Sigmoid colon (tissue), 7 donors: ENCODE measurements around the gene ARSI. TPM values are rescaled to one million over a fixed set of nuclear protein-coding genes. Genes with fewer than 3 reads are reported as not detected.

ENCODE experiments used
- DNase-seq: peaks from one replicate; pipeline ENCODE4 v3.0.0-alpha.2; 2019
- H3K27ac ChIP-seq, 4 donors: fragments of 200-600 bp; sonication (generic); one replicate each; pipeline ENCODE4 v1.5.1; 2016 to 2019; ENCODE audit warnings: mild to moderate bottlenecking in 1 of 4
- H3K27me3 ChIP-seq, 3 donors: fragments of 200-600 bp; sonication (generic); one replicate each; pipeline ENCODE4 v1.5.1; 2019; ENCODE audit warnings: mild to moderate bottlenecking in 1 of 3
- H3K36me3 ChIP-seq, 4 donors: fragments of 200-600 bp; sonication (generic); one replicate each; pipeline ENCODE4 v1.5.1; 2016 to 2019
- H3K4me1 ChIP-seq, 4 donors: fragments of 200-600 bp; sonication (generic); one replicate each; pipeline ENCODE4 v1.5.1; 2017 to 2019
- H3K4me3 ChIP-seq, 4 donors: fragments of 200-600 bp; sonication (generic); one replicate each; pipeline ENCODE4 v1.5.1; 2017 to 2019; ENCODE audit warnings: mild to moderate bottlenecking in 2 of 4, moderate library complexity in 1 of 4
- H3K9me3 ChIP-seq, 4 donors: fragments of 200-600 bp in 3 of 4; sonication (generic) in 3 of 4; one replicate each; pipeline versions ENCODE4 v1.5.1 to v1.6.1; 2013 to 2019
- CTCF ChIP-seq, 4 experiments: fragments of 450-650 bp in 3 of 4; fragments of 200-600 bp in 1 of 4; IDR thresholded peaks; one replicate each; pipeline ENCODE4 v1.5.1; 2016 to 2019; ENCODE audit warnings: antibody characterized with exemption in 4 of 4, mild to moderate bottlenecking in 3 of 4, moderate library complexity in 2 of 4
- EP300 ChIP-seq, 4 donors: sonication (generic); formaldehyde crosslinking; IDR thresholded peaks; one replicate each; pipeline ENCODE4 v1.6.1; 2017; ENCODE audit warnings: antibody characterized with exemption in 4 of 4
- POLR2A ChIP-seq, 2 donors: fragments of 450-650 bp; IDR thresholded peaks; one replicate each; pipeline ENCODE4 v1.6.1; 2016; ENCODE audit warnings: antibody characterized with exemption in 2 of 2, mild to moderate bottlenecking in 2 of 2, moderate library complexity in 2 of 2
- POLR2AphosphoS5 ChIP-seq, 4 donors: sonication (generic); formaldehyde crosslinking; IDR thresholded peaks; one replicate each; pipeline ENCODE4 v1.6.1; 2017; ENCODE audit warnings: antibody characterized with exemption in 4 of 4
- WGBS, 2 donors: extraction: QIAGEN DNeasy Blood & Tissue Kit; methylation state at CpG; one replicate each; pipeline ENCODE4 v1.1.7; 2013; 5-methylcytosine and 5-hydroxymethylcytosine counted together
- intact Hi-C: fragments of 100-400 bp; cut with DNase I; formaldehyde crosslinking; loops from one replicate; pipeline ENCODE4 v1.15.1; 2023
- polyA plus RNA-seq, 3 donors: library from polyadenylated mRNA; stranded (reverse); fragments of 200-250 nt; gene quantifications; one replicate each; pipeline ENCODE4 v1.2.3, GENCODE V29; 2013
- total RNA-seq, 4 donors: library from RNA; depleted of rRNA; stranded (reverse); fragments of >200 nt; gene quantifications; one replicate each; pipeline ENCODE4 v1.1.0, GENCODE V29; 2016
- donor health status: healthy with polysubstance abuse.
- donor health status: Bipolar disorder and iron deficiency.
- donor health status: healthy.

Gene ARSI
- total and polyA plus RNA-seq, 7 donors: 0.63 to 3.3 (median 1.5) TPM; not detected in 2

GRCh38 chr5:150323092-150323491, 20.4 kb upstream of the ARSI start:
- 81 to 88% methylated on average over 6 of the region's 6 CpGs for WGBS, 2 donors
- TF ChIP-seq EP300 (IDR thresholded peaks at IDR 0.05): no peak
- TF ChIP-seq CTCF (IDR thresholded peaks at IDR 0.05): no peak
- TF ChIP-seq POLR2A (IDR thresholded peaks at IDR 0.05): no peak
- no peak for TF ChIP-seq POLR2AphosphoS5 (IDR thresholded peaks at IDR 0.05)
- H3K9me3 ChIP-seq: no peaks in the 10 kb centered on the region

GRCh38 chr5:150322202-150322601, 19.5 kb upstream of the ARSI start:
- H3K9me3 ChIP-seq: no peaks in the 10 kb centered on the region
- peaks cover 0 to 17% (median 5%) of the 10 kb centered on the region in 4 donors for H3K4me1 ChIP-seq
- H3K27me3 ChIP-seq: no peaks in the 10 kb centered on the region
- no peak for TF ChIP-seq POLR2A (IDR thresholded peaks at IDR 0.05)
- DNase-seq: no peak
- no peak overlapping the region for H3K4me3 ChIP-seq
- no peak overlapping the region for H3K27ac ChIP-seq
- intact Hi-C loops: no loop called here
- H3K36me3 ChIP-seq: no peaks in the 10 kb centered on the region

More at GRCh38 chr5:150323092-150323491, 20.4 kb upstream of the ARSI start:
- Histone ChIP-seq H3K4me1 (peaks cover 0 to 17% (median 3%) of the 10 kb centered on the region in 4 donors), H3K4me3 (no peak overlapping the region), H3K36me3 (no peaks in the 10 kb centered on the region), H3K27me3 (no peaks in the 10 kb centered on the region), H3K27ac (no peak overlapping the region)
- DNase-seq: no peak
- intact Hi-C loops: no loop called here

GRCh38 chr5:150321784-150322183, 19.1 kb upstream of the ARSI start:
- H3K9me3 ChIP-seq: no peaks in the 10 kb centered on the region
- H3K4me1 ChIP-seq: peaks cover 0 to 17% (median 7%) of the 10 kb centered on the region in 4 donors
- TF ChIP-seq CTCF (IDR thresholded peaks at IDR 0.05) (no peak), POLR2AphosphoS5 (IDR thresholded peaks at IDR 0.05) (no peak), EP300 (IDR thresholded peaks at IDR 0.05) (no peak), POLR2A (IDR thresholded peaks at IDR 0.05) (no peak)
- no peak for DNase-seq
- H3K4me3 ChIP-seq: no peak overlapping the region
- H3K27ac ChIP-seq: no peak overlapping the region
- 59 to 81% methylated on average over 1 of the region's 1 CpG for WGBS, 2 donors
- intact Hi-C loops: no loop called here
- no peaks in the 10 kb centered on the region for H3K36me3 ChIP-seq
- H3K27me3 ChIP-seq: no peaks in the 10 kb centered on the region

GRCh38 chr5:150321211-150321610, 18.5 kb upstream of the ARSI start:
- no peak for DNase-seq
- TF ChIP-seq EP300 (IDR thresholded peaks at IDR 0.05): no peak
- no peak for TF ChIP-seq POLR2A (IDR thresholded peaks at IDR 0.05)
- no peak for TF ChIP-seq POLR2AphosphoS5 (IDR thresholded peaks at IDR 0.05)
- no peak for TF ChIP-seq CTCF (IDR thresholded peaks at IDR 0.05)
- Histone ChIP-seq H3K36me3 (no peaks in the 10 kb centered on the region), H3K9me3 (no peaks in the 10 kb centered on the region), H3K4me3 (no peak overlapping the region), H3K27me3 (no peaks in the 10 kb centered on the region), H3K27ac (no peak overlapping the region), H3K4me1 (peaks cover 0 to 17% (median 7%) of the 10 kb centered on the region in 4 donors)
- WGBS, 2 donors: 86 to 88% methylated on average over 1 of the region's 1 CpG
- intact Hi-C loops: no loop called here

GRCh38 chr5:150320044-150320613, 17.4 kb upstream of the ARSI start:
- peak; percentile 95 for DNase-seq
- Histone ChIP-seq H3K36me3 (no peaks in the 10 kb centered on the region), H3K27me3 (no peaks in the 10 kb centered on the region), H3K27ac (peak overlapping the region; percentile 10 to 49 (median 29)), H3K4me1 (peaks cover 0 to 17% (median 7%) of the 10 kb centered on the region in 4 donors), H3K4me3 (no peak overlapping the region), H3K9me3 (no peaks in the 10 kb centered on the region)
- 63 to 74% methylated on average over 2 of the region's 2 CpGs for whole genome bisulfite sequencing, 2 donors
- TF ChIP-seq POLR2AphosphoS5 (IDR thresholded peaks at IDR 0.05): peak in 2 of 4 donors; percentile 27 to 71
- TF ChIP-seq POLR2A (IDR thresholded peaks at IDR 0.05): no peak
- no peak for TF ChIP-seq CTCF (IDR thresholded peaks at IDR 0.05)
- TF ChIP-seq EP300 (IDR thresholded peaks at IDR 0.05): no peak
- intact Hi-C loops: no loop called here
